ENCODE results near the gene XRCC5. TPM values are rescaled to one million over a fixed set of nuclear protein-coding genes. Genes with fewer than 3 reads are reported as not detected.

XRCC5 gene
- polyA plus RNA-seq, 1 donor (not counting 4 experiments of a cell fraction or from before 2014, with no cell fraction given), result 521 TPM

GRCh38 chr2:216236486-216236885, 127.3 kb downstream of the XRCC5 start:
- Histone ChIP-seq H3K9me3 (ENCODE audit: control insufficient read depth, low read depth, low read length) (no peaks in the 10 kb centered on the region), H3K27me3 (ENCODE audit: control insufficient read depth, extremely low read depth, insufficient read depth, low read length) (no peaks in the 10 kb centered on the region), H2AFZ (ENCODE audit: control insufficient read depth, low read length) (no peak overlapping the region), H3K36me3 (ENCODE audit: control insufficient read depth in 2 of 2, extremely low read depth in 1 of 2, insufficient read depth in 2 of 2, low read length in 2 of 2) (no peaks in the 10 kb centered on the region), H3K9me1 (ENCODE audit: control insufficient read depth, extremely low read depth, insufficient read depth, low read length) (no peaks in the 10 kb centered on the region), H3K9ac (ENCODE audit: control insufficient read depth, extremely low read depth, insufficient read depth, low read length) (no peak overlapping the region), H3K79me2 (ENCODE audit: control insufficient read depth, insufficient read depth, low read length) (no peaks in the 10 kb centered on the region), H4K20me1 (ENCODE audit: control insufficient read depth, extremely low read depth, insufficient read depth, low read length) (no peaks in the 10 kb centered on the region), H3K27ac (ENCODE audit: control insufficient read depth, insufficient read depth, low read length) (no peak overlapping the region), H3K4me1 (ENCODE audit: control insufficient read depth, extremely low read depth, insufficient read depth, low read length) (peaks cover 3% of the 10 kb centered on the region), H3K4me3 (ENCODE audit: control insufficient read depth in 2 of 3, extremely low read depth in 1 of 3, insufficient read depth in 2 of 3, low read depth in 1 of 3, low read length in 3 of 3) (no peak overlapping the region), H3K4me2 (ENCODE audit: control insufficient read depth, extremely low read depth, insufficient read depth, low read depth, low read length) (no peak overlapping the region)
- DNase-seq (ENCODE audit: low read depth, low spot score) (no peak), FAIRE-seq (no peak)
- dilution Hi-C loops (cut with MboI; ENCODE audit: extremely low pct_ligation_motif_present, low sequenced_read_pairs), result no loop called here
- TF ChIP-seq CTCF (optimal IDR thresholded peaks at IDR 0.05 in 1 of 3, IDR thresholded peaks at IDR 0.05 in 1 of 3, conservative IDR thresholded peaks at IDR 0.05 in 1 of 3; ENCODE audit: extremely low read depth in 1 of 3, insufficient read depth in 2 of 3, low read length in 3 of 3) (no peak), EZH2 (IDR thresholded peaks at IDR 0.05; ENCODE audit: low read length) (no peak)

DNA sequence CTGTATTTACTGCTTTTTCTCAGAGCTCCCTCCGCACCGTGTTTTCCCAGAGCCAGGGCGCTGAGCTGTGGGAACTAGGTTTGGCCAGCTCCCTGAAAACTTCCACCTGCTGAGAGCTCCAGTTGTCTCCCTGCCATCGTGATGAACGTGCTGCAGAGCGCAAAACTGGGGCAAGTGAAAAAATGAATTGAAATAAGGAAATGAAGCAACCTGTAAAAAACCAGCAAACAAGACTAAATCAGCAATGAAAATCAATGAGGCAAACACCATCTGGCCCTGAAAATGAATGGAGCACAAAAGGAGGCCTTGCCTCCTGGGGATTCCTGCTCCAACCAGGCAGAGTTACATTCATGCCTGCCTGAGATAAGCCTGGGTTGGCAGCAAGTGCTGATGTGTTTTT, 133.2 kb downstream of the XRCC5 start:
- H3K9me1 ChIP-seq (ENCODE audit: control insufficient read depth, extremely low read depth, insufficient read depth, low read length), result no peaks in the 10 kb centered on the region
- no peak overlapping the region for H3K27ac ChIP-seq (ENCODE audit: control insufficient read depth, insufficient read depth, low read length)
- TF ChIP-seq EZH2 (IDR thresholded peaks at IDR 0.05; ENCODE audit: low read length) (no peak), CTCF (optimal IDR thresholded peaks at IDR 0.05 in 1 of 3, IDR thresholded peaks at IDR 0.05 in 1 of 3, conservative IDR thresholded peaks at IDR 0.05 in 1 of 3; ENCODE audit: extremely low read depth in 1 of 3, insufficient read depth in 2 of 3, low read length in 3 of 3) (no peak)
- H4K20me1 ChIP-seq (ENCODE audit: control insufficient read depth, extremely low read depth, insufficient read depth, low read length), result no peaks in the 10 kb centered on the region
- no peaks in the 10 kb centered on the region for H3K79me2 ChIP-seq (ENCODE audit: control insufficient read depth, insufficient read depth, low read length)
- no peaks in the 10 kb centered on the region for H3K9me3 ChIP-seq (ENCODE audit: control insufficient read depth, low read depth, low read length)
- no peaks in the 10 kb centered on the region for H3K4me1 ChIP-seq (ENCODE audit: control insufficient read depth, extremely low read depth, insufficient read depth, low read length)
- H3K27me3 ChIP-seq (ENCODE audit: control insufficient read depth, extremely low read depth, insufficient read depth, low read length), result no peaks in the 10 kb centered on the region
- no peak overlapping the region for H3K9ac ChIP-seq (ENCODE audit: control insufficient read depth, extremely low read depth, insufficient read depth, low read length)
- no peak overlapping the region for H3K4me3 ChIP-seq (ENCODE audit: control insufficient read depth in 2 of 3, extremely low read depth in 1 of 3, insufficient read depth in 2 of 3, low read depth in 1 of 3, low read length in 3 of 3)
- no peak for FAIRE-seq
- no peak overlapping the region for H2AFZ ChIP-seq (ENCODE audit: control insufficient read depth, low read length)
- dilution Hi-C loops (cut with MboI; ENCODE audit: extremely low pct_ligation_motif_present, low sequenced_read_pairs), result no loop called here
- no peaks in the 10 kb centered on the region for H3K36me3 ChIP-seq (ENCODE audit: control insufficient read depth in 2 of 2, extremely low read depth in 1 of 2, insufficient read depth in 2 of 2, low read length in 2 of 2)
- DNase-seq (ENCODE audit: low read depth, low spot score), result no peak
- H3K4me2 ChIP-seq (ENCODE audit: control insufficient read depth, extremely low read depth, insufficient read depth, low read depth, low read length), result no peak overlapping the region
